Osteocyte (in vitro differentiated cells): Measurements from ENCODE around the gene YPEL1. TPM values are rescaled to one million over a fixed set of nuclear protein-coding genes. Genes with fewer than 3 reads are reported as not detected.

Experiments
- DNase-seq: peaks from one replicate; pipeline ENCODE4 v3.0.0; 2021; ENCODE audit warnings: mixed read lengths; ENCODE audit not compliant: unreplicated experiment; ENCODE audit errors: extremely low spot score
- H3K27ac Mint-ChIP-seq: one replicate; pipeline ENCODE4 v1.8.0; 2021; ENCODE audit warnings: mild to moderate bottlenecking, mixed read lengths; ENCODE audit not compliant: unreplicated experiment
- H3K27me3 Mint-ChIP-seq: one replicate; pipeline ENCODE4 v1.8.0; 2021; ENCODE audit warnings: mixed read lengths; ENCODE audit not compliant: unreplicated experiment
- H3K36me3 Mint-ChIP-seq: one replicate; pipeline ENCODE4 v1.8.0; 2021; ENCODE audit warnings: mixed read lengths; ENCODE audit not compliant: unreplicated experiment
- H3K4me1 Mint-ChIP-seq: one replicate; pipeline ENCODE4 v1.8.0; 2021; ENCODE audit warnings: mixed read lengths; ENCODE audit not compliant: unreplicated experiment
- H3K4me3 Mint-ChIP-seq: one replicate; pipeline ENCODE4 v1.8.0; 2021; ENCODE audit warnings: mild to moderate bottlenecking, moderate library complexity, mixed read lengths; ENCODE audit not compliant: unreplicated experiment
- H3K9me3 Mint-ChIP-seq: one replicate; pipeline ENCODE4 v1.8.0; 2021; ENCODE audit warnings: mixed read lengths; ENCODE audit not compliant: unreplicated experiment
- total RNA-seq: library from RNA; stranded (reverse); gene quantifications from 2 replicates; pipeline ENCODE4 v1.2.1, GENCODE V29; 2021
- TF ChIP-seq, protein P1 (sequence below): fragments of 200-600 bp; sonication (generic); IDR thresholded peaks from 2 replicates; pipeline ENCODE4 v1.5.0; 2021; ENCODE audit warnings: antibody characterized with exemption, mild to moderate bottlenecking, moderate library complexity

Gene YPEL1
- total RNA-seq, 1 donor from 2014 or later, result 14.7 TPM

DNA sequence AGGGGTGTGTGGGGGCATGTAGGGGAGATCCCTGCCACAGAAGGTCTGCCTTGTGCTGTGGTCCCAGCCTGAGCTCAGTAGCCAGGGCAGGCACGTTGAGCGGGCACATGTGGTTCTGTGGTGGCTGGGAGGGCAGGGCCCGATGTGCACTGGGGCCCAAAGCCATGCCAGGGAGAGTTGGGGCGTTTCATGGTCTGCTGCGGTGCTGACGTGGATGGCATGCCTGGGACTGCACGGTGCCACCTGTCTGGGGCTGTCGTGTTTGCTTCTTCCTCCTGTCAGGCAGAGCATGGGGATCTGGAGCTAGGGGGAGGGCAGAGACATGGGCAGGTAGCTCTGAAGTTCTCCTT lies 50.5 kb downstream of the YPEL1 start:
- peaks cover 18% of the 10 kb centered on the region for H3K36me3 Mint-ChIP-seq

DNA sequence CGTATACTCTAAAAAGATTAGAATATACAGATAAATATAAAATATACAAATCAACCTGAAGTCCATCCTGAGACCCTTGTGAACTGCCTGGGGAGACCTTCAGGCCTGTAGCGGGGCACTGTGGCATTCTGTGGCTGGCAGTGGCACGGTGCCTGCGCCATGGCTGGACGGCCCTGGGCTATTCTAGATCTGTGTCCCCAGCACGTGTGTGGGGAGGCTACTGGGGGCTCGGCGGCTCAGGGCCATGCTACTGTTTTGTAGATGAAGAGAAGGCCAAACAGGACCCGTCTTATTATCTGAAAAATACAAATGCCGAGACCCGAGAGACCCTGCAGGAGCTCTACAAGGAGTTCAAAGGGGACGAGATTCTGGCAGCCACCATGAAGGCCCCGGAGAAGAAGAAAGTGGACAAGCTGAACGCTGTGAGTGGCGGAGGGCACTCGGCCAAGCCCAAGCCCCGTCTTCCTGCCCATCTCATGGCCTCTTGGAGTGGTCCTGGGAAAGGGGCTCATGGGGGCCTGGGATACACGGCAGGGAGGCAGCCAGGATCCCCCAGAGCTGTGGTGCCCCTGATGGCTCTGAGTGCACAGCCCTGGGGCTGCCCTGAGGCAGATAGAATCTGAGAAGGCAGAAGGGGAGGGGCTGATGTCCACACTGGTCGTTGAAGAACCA lies 51.0 kb downstream of the YPEL1 start:
- TF ChIP-seq, protein P1, sequence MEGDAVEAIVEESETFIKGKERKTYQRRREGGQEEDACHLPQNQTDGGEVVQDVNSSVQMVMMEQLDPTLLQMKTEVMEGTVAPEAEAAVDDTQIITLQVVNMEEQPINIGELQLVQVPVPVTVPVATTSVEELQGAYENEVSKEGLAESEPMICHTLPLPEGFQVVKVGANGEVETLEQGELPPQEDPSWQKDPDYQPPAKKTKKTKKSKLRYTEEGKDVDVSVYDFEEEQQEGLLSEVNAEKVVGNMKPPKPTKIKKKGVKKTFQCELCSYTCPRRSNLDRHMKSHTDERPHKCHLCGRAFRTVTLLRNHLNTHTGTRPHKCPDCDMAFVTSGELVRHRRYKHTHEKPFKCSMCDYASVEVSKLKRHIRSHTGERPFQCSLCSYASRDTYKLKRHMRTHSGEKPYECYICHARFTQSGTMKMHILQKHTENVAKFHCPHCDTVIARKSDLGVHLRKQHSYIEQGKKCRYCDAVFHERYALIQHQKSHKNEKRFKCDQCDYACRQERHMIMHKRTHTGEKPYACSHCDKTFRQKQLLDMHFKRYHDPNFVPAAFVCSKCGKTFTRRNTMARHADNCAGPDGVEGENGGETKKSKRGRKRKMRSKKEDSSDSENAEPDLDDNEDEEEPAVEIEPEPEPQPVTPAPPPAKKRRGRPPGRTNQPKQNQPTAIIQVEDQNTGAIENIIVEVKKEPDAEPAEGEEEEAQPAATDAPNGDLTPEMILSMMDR, result no peak
- Mint-ChIP-seq H3K27me3 (no peaks in the 10 kb centered on the region), H3K36me3 (peaks cover 15% of the 10 kb centered on the region), H3K4me3 (no peak overlapping the region), H3K9me3 (no peaks in the 10 kb centered on the region), H3K27ac (no peak overlapping the region), H3K4me1 (no peaks in the 10 kb centered on the region)
- DNase-seq, result no peak

More for the DNA sequence above, 50.5 kb downstream of the YPEL1 start:
- H3K4me3 Mint-ChIP-seq, result no peak overlapping the region
- H3K4me1 Mint-ChIP-seq, result no peaks in the 10 kb centered on the region
- H3K27me3 Mint-ChIP-seq, result no peaks in the 10 kb centered on the region
- DNase-seq, result no peak
- no peaks in the 10 kb centered on the region for H3K9me3 Mint-ChIP-seq
- TF ChIP-seq, protein P1, result no peak
- no peak overlapping the region for H3K27ac Mint-ChIP-seq

DNA sequence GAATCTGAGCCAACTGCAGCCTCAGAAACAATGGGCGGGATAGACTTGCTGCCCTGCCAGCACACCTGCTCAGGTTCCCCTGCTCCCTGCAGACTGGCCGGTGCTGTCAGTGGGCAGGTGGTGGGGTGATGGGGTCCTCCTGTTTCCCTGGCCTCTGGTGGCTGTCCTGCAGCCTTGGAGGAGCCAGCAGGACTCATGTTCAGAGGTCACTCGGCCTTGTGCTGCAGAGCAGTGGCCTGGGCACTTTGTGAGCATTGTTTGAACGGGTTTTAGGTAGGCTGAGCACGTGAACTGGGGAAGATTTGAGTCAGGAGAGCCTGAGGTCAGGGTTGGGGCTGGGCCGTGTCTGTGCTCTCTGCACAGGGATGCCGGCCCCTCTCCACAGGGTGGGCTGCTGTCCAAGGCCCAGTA lies 52.2 kb downstream of the YPEL1 start:
- H3K4me3 Mint-ChIP-seq, result no peak overlapping the region
- H3K27me3 Mint-ChIP-seq, result no peaks in the 10 kb centered on the region
- H3K4me1 Mint-ChIP-seq, result no peaks in the 10 kb centered on the region
- H3K36me3 Mint-ChIP-seq, result peaks cover 13% of the 10 kb centered on the region
- TF ChIP-seq, protein P1, result no peak
- H3K27ac Mint-ChIP-seq, result no peak overlapping the region
- DNase-seq, result no peak
- no peaks in the 10 kb centered on the region for H3K9me3 Mint-ChIP-seq

DNA sequence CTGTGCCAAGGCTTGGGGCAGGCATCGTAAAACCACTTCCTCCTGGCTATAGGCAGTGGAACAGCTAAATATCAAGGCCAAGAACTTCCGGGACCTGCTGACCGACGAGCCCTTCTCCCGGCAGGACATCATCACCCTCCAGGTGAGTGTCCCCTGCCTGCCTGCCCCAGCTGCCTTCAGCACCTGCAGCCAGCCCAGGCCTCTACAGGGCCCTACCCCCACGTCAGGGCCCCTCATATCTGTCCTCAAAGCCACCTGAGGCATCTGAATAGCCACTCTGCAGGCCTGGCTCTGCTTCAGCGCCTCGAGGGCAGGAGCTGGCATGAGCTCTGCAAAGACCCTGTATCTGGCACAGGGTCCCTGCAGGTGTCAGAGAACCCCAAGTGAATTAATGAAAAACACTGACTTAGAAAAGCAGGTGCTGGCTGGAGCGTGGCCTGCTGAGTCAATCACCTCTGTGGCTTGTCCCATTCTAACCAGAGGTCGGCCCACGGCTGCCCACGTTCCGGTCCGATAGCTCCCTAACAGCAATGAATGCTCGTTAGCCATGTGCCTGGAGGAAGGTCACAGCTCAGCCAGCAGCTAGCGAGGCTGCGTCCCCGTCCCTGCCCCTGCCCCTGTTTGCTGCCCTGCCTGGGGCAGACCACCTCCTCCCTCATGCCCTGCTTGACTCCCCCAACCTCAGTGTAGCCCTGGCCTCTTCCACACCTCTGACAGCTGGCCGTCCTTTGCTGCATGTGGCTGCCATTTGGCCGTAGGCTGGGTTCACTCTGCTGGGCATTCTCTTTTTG lies 53.0 kb downstream of the YPEL1 start:
- no peak overlapping the region for H3K4me3 Mint-ChIP-seq
- TF ChIP-seq, protein P1, result no peak

More for the DNA sequence above, 53.0 kb downstream of the YPEL1 start:
- Mint-ChIP-seq H3K27ac (no peak overlapping the region), H3K4me1 (peaks cover 3% of the 10 kb centered on the region), H3K27me3 (no peaks in the 10 kb centered on the region), H3K36me3 (peaks cover 13% of the 10 kb centered on the region), H3K9me3 (no peaks in the 10 kb centered on the region)
- DNase-seq, result no peak
